HepG2 (cell line): ENCODE measurements around the gene CNPY1.

Experiments
- CHCHD3 ChIP-seq: sonication (generic); formaldehyde crosslinking; IDR thresholded peaks from 2 replicates; pipeline ENCODE4 v1.8.0; 2022; ENCODE audit warnings: mild to moderate bottlenecking, missing genetic modification reagents, moderate library complexity
- CTCF ChIP-seq: sonication (generic); formaldehyde crosslinking; IDR thresholded peaks from 2 replicates; pipeline ENCODE4 v1.5.0; 2020; ENCODE audit warnings: mild to moderate bottlenecking, missing genetic modification reagents, moderate library complexity
- E2F1 ChIP-seq: sonication (generic); formaldehyde crosslinking; IDR thresholded peaks from 2 replicates; pipeline ENCODE4 v1.5.0; 2020; ENCODE audit warnings: missing genetic modification reagents
- KMT2A ChIP-seq: sonication (generic); formaldehyde crosslinking; IDR thresholded peaks from 2 replicates; pipeline ENCODE4 v1.4.0; 2020; ENCODE audit warnings: missing genetic modification reagents
- MAFK ChIP-seq, 2 experiments: IDR thresholded peaks in 1 of 2; conservative IDR thresholded peaks in 1 of 2; 2 replicates each; pipeline ENCODE4 v1.6.1; 2011; ENCODE audit warnings: improper control_type of control experiment in 2 of 2, low read length in 2 of 2
- PAX8 ChIP-seq: sonication (generic); formaldehyde crosslinking; IDR thresholded peaks from 2 replicates; pipeline ENCODE4 v1.8.0; 2022; ENCODE audit warnings: mild to moderate bottlenecking, missing genetic modification reagents, borderline replicate concordance
- SMC3 ChIP-seq: IDR thresholded peaks from 2 replicates; pipeline ENCODE4 v1.6.1; 2011; ENCODE audit warnings: low read length, improper control_type of control experiment
- SOX6 ChIP-seq, 2 experiments: fragments of 450-650 bp in 1 of 2; sonication (generic) in 1 of 2; formaldehyde crosslinking in 1 of 2; IDR thresholded peaks; 2 replicates each; pipeline versions ENCODE4 v1.4.0 to v1.6.1; 2017 to 2020; ENCODE audit warnings: antibody characterized with exemption in 1 of 2, mild to moderate bottlenecking in 1 of 2, missing genetic modification reagents in 1 of 2
- SP140L ChIP-seq: sonication (generic); formaldehyde crosslinking; IDR thresholded peaks from 2 replicates; pipeline ENCODE4 v1.4.0; 2020; ENCODE audit warnings: missing genetic modification reagents, borderline replicate concordance
- ZC3H4 ChIP-seq: sonication (generic); formaldehyde crosslinking; IDR thresholded peaks from 2 replicates; pipeline ENCODE4 v1.4.0; 2020; ENCODE audit warnings: missing genetic modification reagents, borderline replicate concordance
- ZNF274 ChIP-seq: sonication (generic); formaldehyde crosslinking; IDR thresholded peaks from 2 replicates; pipeline ENCODE4 v1.5.1; 2020; ENCODE audit warnings: mild to moderate bottlenecking, missing genetic modification reagents
- TF ChIP-seq, protein P1 (sequence below): sonication (generic); formaldehyde crosslinking; IDR thresholded peaks from 2 replicates; pipeline ENCODE4 v1.4.0; 2020; ENCODE audit warnings: missing genetic modification reagents, borderline replicate concordance

DNA sequence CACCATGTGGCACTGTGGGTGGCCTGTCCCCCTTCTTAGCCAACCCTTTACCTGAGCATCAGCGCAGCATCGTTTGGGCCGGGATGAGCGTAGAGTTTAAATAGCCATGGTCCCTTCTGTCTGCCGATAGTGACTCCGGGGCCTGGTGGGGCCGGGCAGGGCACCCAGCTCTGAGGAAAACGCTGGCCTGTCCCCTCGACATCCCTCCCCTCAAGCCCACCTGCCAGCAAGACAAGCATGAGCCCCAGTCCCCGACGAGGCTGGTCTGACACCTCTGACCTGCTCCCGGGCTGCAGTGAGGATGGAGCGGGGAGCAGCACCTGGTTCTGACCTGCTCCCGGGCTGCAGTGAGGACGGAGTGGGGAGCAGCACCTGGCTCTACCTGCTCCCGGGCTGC is 31.1 kb upstream of the CNPY1 start:
- TF ChIP-seq SP140L (no peak), PAX8 (CRISPR knock-in tag) (no peak), MAFK (conservative IDR thresholded peaks at IDR 0.05 in 1 of 2, IDR thresholded peaks at IDR 0.05 in 1 of 2; ENCODE audit: low read length in 2 of 2) (no peak), CHCHD3 (CRISPR knock-in tag) (no peak), E2F1 (CRISPR knock-in tag) (no peak), KMT2A (no peak), ZC3H4 (no peak), SMC3 (no peak), ZNF274 (CRISPR knock-in tag) (no peak), CTCF (CRISPR knock-in tag) (no peak), SOX6 (IDR thresholded peaks at IDR 0.05) (no peak), SOX6 (CRISPR knock-in tag; IDR thresholded peaks at IDR 0.05) (no peak)
- TF ChIP-seq, protein P1, sequence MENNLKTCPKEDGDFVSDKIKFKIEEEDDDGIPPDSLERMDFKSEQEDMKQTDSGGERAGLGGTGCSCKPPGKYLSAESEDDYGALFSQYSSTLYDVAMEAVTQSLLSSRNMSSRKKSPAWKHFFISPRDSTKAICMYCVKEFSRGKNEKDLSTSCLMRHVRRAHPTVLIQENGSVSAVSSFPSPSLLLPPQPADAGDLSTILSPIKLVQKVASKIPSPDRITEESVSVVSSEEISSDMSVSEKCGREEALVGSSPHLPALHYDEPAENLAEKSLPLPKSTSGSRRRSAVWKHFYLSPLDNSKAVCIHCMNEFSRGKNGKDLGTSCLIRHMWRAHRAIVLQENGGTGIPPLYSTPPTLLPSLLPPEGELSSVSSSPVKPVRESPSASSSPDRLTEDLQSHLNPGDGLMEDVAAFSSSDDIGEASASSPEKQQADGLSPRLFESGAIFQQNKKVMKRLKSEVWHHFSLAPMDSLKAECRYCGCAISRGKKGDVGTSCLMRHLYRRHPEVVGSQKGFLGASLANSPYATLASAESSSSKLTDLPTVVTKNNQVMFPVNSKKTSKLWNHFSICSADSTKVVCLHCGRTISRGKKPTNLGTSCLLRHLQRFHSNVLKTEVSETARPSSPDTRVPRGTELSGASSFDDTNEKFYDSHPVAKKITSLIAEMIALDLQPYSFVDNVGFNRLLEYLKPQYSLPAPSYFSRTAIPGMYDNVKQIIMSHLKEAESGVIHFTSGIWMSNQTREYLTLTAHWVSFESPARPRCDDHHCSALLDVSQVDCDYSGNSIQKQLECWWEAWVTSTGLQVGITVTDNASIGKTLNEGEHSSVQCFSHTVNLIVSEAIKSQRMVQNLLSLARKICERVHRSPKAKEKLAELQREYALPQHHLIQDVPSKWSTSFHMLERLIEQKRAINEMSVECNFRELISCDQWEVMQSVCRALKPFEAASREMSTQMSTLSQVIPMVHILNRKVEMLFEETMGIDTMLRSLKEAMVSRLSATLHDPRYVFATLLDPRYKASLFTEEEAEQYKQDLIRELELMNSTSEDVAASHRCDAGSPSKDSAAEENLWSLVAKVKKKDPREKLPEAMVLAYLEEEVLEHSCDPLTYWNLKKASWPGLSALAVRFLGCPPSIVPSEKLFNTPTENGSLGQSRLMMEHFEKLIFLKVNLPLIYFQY (CRISPR knock-in tag), result no peak
